Colon (tissue), 2 donors: Measurements from ENCODE around the gene MYOF.

Source experiments
- FAIRE-seq: peaks from 2 replicates; lab custom pipeline; 2012; peaks lifted over from hg19 to GRCh38; lab: Jason Lieb, UNC
- donor health status: control.
- donor health status: control.

MYOF gene

DNA sequence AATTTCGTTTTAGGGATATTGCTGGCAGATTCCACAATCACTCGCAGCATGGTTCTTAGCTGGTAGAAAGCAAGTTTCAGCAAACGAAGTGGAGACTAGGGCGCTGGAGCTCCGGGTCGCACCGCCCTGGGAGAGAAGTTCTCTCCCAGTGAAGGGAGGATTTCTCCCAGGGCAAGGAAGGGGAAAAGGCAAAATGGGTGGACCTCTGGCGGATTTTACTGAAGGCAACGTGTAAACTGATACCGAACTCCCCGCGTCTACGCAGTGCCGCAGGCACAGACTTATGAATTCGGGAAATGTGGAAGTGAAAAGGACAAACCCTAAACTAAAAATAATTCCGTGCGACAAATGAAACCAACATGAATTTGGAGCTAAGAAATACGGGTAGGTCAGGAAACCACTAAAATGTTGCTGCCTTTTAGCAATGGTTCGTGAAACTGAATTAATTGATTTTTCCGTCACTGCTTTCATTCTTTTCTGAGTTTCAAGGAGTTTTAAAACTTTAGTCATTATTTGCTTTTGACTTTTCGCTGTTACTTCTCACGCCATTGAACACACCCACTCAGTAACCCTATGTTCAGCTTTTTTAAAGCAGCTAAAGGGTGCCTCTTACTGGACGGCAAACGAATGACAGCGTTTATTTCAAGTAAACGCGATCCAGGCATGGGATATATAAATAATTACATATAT, at the start of gene MYOF:
Gene MYOF, minus strand, starts transcription at position 190 of the 690 bp plus-strand sequence. Its CDS starts 140 bp downstream, at position 50.
- FAIRE-seq: no peak

DNA sequence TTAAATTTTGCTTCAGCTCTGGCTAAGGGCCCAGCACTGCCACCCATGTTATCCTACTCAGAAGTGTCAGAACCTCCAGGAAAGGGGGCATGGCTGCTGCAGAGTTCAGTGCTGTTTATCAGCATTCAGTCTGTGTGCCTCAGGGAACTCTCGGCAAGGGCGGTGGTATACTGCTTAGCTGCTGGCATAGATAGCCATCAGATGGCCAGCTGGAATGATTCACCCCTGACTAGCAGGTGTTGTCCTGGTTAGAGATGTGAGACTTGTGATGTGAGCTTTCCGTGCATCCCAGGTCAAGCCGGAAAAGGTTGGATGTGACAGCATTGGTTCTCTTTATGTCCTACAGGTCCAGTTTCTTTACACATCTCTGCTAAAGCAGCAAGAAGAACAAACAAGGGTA, 36.4 kb upstream of the MYOF start:
- FAIRE-seq: no peak

DNA sequence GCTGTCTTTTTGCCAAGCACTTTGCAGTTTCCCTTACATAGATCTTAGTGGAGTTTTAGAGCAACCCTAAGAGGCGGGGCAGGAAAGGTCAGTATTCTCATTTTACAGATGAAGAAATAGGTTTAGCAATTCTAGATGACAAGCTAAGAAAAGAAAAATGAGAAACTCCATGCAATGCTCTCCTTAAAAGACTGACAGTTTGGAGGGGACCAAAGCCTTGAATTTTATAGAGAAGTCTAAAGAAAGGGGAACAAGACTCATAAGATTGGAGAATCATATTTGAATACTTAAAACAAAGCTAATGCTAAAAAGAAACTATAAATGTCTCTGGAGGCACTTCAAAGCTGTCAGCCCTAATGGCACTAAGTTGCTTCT, 33.9 kb upstream of the MYOF start:
- no peak for FAIRE-seq

GRCh38 chr10:93515071-93516005, 33.2 kb upstream of the MYOF start:
- FAIRE-seq: no peak

DNA sequence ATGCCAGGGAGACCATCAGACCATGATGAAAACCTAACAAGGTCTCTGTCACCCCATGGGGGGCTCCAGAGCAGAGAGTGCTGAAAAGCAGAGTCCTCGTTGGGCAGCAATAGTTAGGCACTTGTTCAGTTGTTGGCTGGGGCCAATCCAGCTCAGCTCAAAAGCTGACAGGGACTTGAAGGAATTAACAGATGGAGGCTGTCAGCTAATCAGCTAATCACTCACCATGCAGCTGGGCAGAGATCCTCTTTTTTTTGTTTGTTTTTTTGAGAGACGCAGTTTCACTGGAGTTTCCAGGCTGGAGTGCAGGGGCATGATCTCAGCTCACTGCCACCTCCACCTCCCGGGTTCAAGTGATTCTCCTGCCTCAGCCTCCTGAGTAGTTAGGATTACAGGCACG, 32.4 kb upstream of the MYOF start:
- FAIRE-seq: no peak

GRCh38 chr10:93513091-93513490, 31.0 kb upstream of the MYOF start:
- no peak for FAIRE-seq

DNA sequence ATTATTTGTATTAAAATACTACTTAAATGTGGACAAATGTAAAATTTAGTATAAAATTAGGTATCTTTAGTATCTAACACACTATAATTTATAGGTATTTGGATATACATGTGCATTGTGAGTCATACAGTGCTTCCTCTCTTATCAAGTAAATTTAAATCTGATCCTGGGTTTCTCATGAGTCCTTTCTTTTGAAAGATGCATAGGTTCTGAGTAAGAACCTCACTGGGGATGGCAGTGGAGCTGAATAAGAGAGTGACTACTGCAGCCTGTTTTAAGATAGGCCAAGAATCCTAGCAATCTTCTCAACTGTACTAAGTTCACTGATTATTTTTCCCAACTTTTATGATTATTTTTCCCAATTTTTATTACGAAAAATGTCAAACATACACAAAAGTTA, 30.4 kb upstream of the MYOF start:
- no peak for FAIRE-seq

GRCh38 chr10:93509816-93510215, 27.7 kb upstream of the MYOF start:
- no peak for FAIRE-seq

GRCh38 chr10:93505075-93505474, 22.9 kb upstream of the MYOF start:
- FAIRE-seq: no peak

GRCh38 chr10:93503075-93503474, 20.9 kb upstream of the MYOF start:
- no peak for FAIRE-seq

GRCh38 chr10:93501650-93502049, 19.5 kb upstream of the MYOF start:
- no peak for FAIRE-seq

DNA sequence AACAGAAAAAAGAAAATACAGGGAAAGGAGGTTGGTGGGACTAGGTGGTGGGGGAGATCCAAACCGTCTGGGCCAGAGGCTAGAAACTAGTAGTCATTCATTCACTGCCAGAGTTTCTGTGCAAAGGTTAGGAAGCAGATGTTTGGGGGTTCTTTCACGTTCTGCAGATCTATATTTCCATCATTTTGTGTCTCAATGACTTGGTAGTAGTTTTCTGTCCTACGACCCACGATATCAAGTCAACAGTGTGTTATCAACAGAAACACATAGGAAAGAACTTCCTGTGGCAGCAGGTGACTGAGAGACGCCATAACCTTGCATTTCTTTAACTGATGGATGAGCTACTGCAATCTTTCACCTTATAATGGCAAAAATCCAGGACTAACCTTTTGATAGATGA, 16.0 kb upstream of the MYOF start:
- no peak for FAIRE-seq

DNA sequence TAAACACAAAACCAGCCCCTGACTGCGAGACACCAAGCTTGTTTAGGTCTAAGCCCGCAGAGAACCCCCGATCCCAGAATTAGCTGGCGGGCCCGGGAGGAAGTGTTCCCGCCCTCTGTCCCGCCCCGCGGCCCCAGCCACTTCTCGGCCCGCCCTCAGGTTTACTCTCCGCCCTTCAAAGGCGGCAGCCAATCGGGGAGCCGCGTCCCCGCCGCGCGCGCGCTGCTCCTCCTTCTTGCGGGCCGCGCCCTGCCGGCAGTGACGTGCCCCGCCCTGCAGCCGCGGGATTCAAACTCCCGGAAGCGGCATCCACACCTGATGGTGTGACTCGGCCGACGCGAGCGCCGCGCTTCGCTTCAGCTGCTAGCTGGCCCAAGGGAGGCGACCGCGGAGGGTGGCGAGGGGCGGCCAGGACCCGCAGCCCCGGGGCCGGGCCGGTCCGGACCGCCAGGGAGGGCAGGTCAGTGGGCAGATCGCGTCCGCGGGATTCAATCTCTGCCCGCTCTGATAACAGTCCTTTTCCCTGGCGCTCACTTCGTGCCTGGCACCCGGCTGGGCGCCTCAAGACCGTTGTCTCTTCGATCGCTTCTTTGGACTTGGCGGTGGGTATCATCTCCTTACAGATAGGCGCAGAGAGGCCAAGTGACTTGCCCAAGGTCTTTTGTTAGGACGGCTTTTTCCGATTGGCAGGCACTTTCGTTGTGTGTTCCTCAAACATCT, 14.3 kb upstream of the MYOF start, which contains the start of gene CEP55:
Gene CEP55, plus strand, starts transcription at position 291 of the 720 bp plus-strand sequence. CDS start 3,440 bp downstream, outside the sequence.
- FAIRE-seq: no peak

DNA sequence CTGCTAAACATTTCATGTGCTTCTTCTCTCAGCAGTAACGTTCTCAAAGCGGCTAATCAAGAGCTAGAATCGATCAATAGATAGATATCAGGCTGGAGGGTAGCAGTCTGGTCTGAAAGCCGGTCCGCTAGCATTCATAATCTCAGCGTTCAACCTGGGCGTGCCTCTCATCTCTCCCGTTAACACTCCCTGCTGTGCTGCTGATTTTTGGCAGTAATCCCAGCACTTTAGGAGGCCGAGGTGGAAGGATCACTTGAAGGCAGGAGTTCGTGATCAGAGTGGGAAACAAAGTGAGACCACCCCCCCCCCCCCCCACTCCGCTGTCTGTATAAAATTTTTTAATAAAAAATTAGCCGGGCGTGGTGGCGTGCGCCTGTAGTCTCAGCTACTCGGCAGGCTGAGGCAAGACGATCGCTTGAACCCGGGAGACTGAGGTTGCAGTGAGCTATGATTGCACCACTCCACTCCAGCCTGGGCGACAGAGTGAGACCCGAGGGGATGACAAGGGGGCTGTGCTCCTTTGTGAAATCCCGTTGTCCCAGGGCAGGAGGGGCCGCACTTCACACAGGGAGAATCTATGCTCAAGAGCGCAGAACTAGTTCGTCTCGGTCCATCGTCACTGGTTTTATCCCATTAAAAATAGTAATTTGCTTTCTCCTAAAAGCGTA, 13.7 kb upstream of the MYOF start:
- no peak for FAIRE-seq

DNA sequence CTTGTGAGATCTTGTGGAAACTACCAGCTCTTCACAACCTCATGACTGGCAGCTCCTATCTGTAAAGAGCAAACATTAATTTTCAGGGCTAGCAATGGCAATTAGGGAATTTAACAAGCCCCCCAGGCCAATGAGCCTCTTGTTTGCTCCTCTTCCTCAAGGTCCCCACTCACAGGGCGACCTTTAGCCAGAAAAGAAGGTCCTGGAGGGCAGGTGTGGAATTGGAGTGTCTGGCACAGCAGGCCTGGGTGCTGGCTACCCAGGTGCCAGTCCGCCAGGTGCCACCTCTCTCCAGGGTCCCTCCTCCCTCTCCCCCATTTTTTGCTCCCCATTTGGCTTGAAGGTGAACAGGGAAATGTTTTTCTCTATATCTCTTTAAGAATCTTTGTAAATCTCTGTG, 12.4 kb upstream of the MYOF start:
- FAIRE-seq: no peak

- no peak for FAIRE-seq
These were observed 11.0 kb upstream of the MYOF start for GRCh38 chr10:93493162-93493561.

GRCh38 chr10:93491602-93492121, 9.5 kb upstream of the MYOF start:
- FAIRE-seq: no peak

DNA sequence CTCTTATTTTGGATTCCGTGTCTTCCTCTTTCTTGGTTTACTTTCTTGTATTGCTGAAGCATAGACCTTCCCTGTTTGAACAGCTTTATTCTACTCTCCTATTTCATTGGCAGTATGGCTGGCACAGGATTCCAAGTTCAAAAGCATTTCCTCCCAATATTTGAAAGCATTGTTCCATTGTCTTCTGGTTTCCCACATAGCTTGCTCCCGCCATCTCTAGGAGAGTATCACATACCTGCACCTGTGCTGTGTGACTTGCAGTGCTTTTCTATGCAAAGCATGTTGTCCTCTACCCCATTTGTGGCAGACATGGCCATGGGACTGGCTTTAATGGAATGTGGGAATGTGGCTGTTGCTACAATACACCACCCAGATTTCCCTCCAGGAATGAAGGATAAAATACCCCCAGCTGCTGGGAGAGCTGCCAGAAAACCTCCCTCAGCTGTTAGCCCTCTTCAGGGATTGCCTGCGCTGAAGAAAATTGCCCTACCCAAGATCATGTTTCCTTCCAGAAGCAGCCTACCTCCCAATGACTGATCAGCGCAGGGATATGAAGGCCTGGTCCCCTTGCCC, 6.9 kb upstream of the MYOF start:
- no peak for FAIRE-seq

- FAIRE-seq: no peak
These were observed 3.6 kb upstream of the MYOF start for GRCh38 chr10:93485690-93486089.

DNA sequence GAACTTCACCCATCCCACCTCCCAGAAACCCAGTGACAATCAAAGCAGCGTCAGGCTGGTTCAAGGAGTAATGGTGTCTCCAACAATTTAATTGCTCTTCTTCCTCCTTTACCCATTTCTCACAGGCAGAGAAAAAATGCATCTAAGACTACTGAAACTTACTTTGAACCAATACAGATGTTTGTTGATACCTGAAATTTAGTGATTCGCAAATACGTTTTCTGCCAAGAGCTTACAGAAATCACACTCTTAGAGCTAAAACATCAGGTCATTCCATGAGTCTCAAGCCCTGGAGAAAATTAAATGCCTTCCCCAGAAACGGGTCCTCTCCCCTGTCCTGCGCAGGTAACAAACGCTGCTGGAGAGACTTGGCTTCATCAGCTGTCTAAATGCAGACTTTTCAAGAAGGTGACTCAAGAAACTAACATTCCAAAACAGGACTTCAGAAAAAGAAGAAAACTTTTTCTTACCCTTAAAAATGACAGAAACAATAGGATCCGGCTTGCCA, 443 bp downstream of the MYOF start:
- no peak for FAIRE-seq

GRCh38 chr10:93478873-93479272, 3.3 kb downstream of the MYOF start:
- no peak for FAIRE-seq
